GM18520 (cell line): ENCODE measurements around the gene CTXND1.

ENCODE experiments used
- ATAC-seq: cut with Tn5 transposase; IDR thresholded peaks from one replicate; pipeline ENCODE4 v1.9.1; 2021; ENCODE audit not compliant: unreplicated experiment

CTXND1 gene

GRCh38 chr15:80183306-80183705, 68.7 kb downstream of the CTXND1 start:
- no peak for ATAC-seq

- ATAC-seq = no peak
These were observed 69.3 kb downstream of the CTXND1 start for GRCh38 chr15:80182611-80183261.

GRCh38 chr15:80180986-80181385, 71.0 kb downstream of the CTXND1 start:
- no peak for ATAC-seq

- no peak for ATAC-seq
These were observed 71.5 kb downstream of the CTXND1 start for GRCh38 chr15:80180468-80180867.

- no peak for ATAC-seq
These were observed 72.1 kb downstream of the CTXND1 start for GRCh38 chr15:80179935-80180334.

GRCh38 chr15:80179025-80179759, 72.8 kb downstream of the CTXND1 start:
- no peak for ATAC-seq

GRCh38 chr15:80177156-80177555, 74.9 kb downstream of the CTXND1 start:
- ATAC-seq = no peak

- no peak for ATAC-seq
These were observed 75.6 kb downstream of the CTXND1 start for GRCh38 chr15:80176443-80176842.

- no peak for ATAC-seq
These were observed 76.6 kb downstream of the CTXND1 start for GRCh38 chr15:80175436-80175835.

- no peak for ATAC-seq
These were observed 77.8 kb downstream of the CTXND1 start for GRCh38 chr15:80174017-80174746.

- no peak for ATAC-seq
These were observed 78.8 kb downstream of the CTXND1 start for GRCh38 chr15:80173022-80173759.

GRCh38 chr15:80172401-80172800, 79.6 kb downstream of the CTXND1 start:
- no peak for ATAC-seq

GRCh38 chr15:80171787-80172186, 80.2 kb downstream of the CTXND1 start:
- ATAC-seq = no peak

GRCh38 chr15:80170596-80170995, 81.4 kb downstream of the CTXND1 start:
- ATAC-seq = no peak

- no peak for ATAC-seq
These were observed 82.2 kb downstream of the CTXND1 start for GRCh38 chr15:80169768-80170357.

- ATAC-seq = no peak
These were observed 83.6 kb downstream of the CTXND1 start for GRCh38 chr15:80168421-80168820.

GRCh38 chr15:80167936-80168335, 84.1 kb downstream of the CTXND1 start:
- no peak for ATAC-seq

- ATAC-seq = no peak
These were observed 88.1 kb downstream of the CTXND1 start for GRCh38 chr15:80163897-80164296.

- ATAC-seq = no peak
These were observed 88.8 kb downstream of the CTXND1 start for GRCh38 chr15:80163217-80163616.

- no peak for ATAC-seq
These were observed 89.9 kb downstream of the CTXND1 start for GRCh38 chr15:80162059-80162554.
